Suppressor macrophage (primary cell): Measurements from ENCODE around the gene GRM3.

Source experiments
- DNase-seq, 4 experiments: peaks; one replicate each; pipeline ENCODE4 v3.0.0-alpha.2; 2020 to 2022

GRM3 gene

DNA sequence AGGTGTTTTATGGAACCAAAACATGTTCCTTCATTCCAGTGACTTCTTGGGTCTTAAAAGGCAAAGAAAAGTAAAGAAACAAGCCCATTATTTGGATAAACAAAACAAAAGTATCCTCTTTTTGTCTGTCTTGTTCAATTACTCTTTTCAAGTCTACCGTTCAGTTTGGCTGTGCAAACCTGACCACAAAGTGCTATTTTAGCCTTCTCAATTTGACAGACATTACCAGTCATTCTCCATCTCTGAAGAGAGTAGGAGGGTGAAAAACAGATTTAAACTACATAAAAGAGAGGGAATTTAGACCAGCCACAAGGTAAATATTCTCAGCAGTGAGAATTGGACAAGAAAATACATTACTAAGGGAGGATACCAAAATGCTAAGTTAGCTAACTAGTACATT, 145.2 kb downstream of the GRM3 start:
- no peak for DNase-seq

DNA sequence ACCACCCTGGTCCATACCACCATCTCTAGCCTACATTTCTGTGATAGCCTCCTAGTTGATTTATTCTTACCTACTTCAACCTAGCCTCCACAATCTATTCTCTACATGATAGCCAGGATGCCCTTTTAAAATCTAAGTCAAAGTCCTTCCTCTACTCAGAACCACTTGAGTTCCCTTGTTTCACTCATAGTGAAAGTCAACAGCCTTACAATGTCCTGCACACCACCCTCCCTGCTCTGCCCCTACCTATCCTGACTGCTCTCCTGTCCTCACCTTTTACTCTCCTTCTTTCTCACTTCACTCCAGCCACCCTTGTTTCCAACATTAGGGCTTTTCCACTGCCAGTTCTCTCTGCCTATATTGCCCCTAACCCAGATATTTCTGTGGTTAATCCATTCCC, 146.7 kb downstream of the GRM3 start:
- no peak for DNase-seq

DNA sequence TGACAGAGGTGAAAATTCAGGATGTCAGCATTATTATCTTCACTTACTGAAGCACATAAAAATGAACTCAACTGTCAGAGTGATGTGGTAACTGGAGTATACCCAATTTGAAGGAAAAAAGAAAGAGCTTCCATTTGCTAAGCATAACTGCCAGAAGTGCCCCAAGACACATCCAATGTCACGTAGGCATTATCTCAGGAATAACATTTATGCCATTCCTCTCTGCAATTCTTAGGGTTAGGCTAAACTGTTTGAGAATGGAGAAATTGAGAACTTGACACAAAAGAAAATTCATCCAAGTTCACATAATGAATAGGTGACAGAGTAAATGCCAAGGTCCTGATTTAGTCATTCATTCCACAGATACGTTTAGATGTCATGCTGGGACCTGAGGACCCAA, 148.6 kb downstream of the GRM3 start:
- DNase-seq: no peak

DNA sequence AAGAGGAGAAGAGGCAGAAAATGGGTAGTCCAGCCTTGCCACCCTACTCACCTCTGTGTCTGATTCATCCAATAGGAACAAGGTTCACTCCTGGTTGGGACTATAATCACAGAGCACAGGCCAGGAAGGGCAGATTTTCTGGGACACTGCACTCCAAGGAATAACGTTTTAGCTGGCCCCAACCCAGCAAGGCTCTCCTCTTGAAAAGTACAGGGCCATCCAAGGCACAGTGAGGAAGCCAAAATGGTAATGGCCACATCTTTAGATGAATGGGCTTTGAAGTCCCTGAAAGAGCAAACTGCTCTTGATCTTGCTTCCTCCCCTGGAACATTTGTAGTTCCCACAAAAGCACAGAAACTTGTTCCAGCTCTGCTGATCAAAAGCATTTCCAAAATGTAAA, 149.4 kb downstream of the GRM3 start:
- DNase-seq: no peak

DNA sequence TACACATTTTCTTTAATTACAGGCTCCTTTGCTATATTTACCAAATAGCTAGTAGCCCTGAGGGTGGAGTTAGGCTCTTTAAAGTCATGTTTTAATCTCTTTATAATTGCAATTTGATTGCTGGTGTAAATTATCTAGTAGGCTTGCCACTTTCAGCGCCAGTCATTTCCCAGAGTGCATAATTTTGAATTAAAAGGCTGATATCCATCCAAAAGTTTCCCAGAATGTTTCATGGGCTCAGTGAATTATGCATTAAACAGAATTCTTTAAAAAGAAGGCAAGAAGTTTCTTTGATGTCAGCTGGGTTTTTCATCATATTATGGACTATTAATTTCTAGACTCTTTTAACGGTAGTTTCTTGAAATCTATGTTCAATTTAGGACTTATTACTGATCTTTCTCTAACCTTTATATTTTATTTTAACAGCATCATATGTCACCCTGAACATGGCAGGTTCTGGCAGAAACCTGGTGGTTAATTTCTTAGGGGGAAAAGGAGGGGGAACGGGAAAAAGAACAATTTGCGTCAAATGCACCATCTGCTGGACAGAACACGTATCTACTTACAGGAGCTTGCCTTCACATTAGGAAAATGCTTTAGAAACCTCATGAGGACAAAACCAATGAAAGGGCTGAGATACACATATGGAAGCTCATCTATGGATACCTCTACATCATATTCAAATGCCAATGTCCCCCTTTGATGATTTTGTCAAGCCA, 171.1 kb downstream of the GRM3 start:
- peak in 2 of 4 experiments; percentile 3 to 7 for DNase-seq

DNA sequence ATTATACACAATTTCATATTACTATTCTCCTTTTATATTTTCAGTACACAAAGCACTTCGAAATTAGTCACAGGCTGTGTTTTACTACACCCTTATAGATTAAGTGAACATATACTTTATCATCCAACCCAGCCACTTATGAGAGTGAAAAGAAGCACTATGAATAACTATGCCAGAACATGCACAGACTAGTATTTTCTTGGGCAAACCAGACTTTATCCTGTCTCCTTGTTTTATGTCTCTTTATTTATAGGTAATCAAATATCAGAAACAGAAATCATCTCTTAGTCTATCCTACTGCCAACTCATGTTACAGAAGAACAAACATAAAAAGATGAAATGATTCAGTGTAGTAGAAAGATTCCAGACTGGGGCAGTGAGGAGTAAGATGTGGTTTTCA, 171.8 kb downstream of the GRM3 start:
- no peak for DNase-seq

DNA sequence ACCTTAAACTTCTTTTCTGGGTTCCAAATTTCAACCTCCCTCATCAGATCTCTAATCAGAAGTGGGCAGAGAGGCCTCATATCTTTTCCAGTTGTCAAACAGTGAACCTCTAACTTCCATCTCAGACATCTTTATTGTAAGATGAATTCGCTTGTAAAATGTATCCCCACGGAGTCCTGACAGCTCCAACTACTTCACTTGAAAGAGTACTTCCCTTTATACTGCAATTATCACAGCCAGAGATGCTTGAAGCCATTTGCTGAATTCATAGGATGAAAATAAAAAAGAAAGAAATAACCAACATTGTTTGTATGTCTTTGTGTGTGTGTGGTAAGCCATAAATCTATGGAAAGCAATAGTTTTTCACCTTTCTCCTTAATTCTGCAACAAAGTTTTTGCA, 175.2 kb downstream of the GRM3 start:
- no peak for DNase-seq

DNA sequence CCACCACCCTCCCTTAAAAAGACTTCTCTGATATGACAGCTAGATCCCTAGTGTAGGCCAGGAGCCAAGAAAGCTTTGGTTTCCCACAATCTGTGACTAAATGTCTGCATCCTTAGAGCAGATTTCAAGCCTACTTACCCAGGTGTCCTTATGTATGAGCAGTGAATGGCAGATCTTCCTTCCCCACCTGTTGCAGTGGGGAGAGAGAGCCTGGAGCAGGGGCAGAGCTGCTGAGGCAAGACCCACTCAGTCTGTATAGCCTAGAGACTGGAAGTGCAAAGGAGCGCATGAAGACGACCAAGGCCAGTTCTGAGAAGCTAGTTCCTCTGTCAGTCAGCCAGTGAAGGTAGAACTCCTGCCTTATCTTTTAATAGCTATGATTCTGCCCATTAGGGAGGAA, 180.1 kb downstream of the GRM3 start:
- DNase-seq: no peak

DNA sequence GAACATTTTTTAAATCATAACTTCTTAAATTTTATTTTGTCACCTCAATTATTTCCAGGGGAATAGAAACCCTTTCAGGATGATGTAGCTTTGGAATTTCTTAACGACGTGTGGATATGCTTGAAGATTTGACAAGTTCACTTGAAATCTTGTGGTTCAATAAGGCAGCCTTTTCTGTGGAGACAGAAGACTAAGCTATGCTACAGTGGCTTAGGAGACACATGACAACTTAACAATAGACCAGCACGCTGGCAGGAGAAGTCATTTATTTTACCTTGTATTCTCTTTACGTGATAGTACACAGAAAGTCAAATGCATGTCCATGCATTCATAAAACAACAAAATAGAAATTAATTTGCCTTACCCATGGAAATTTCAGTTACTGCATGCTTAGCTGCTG, 181.6 kb downstream of the GRM3 start:
- no peak for DNase-seq

DNA sequence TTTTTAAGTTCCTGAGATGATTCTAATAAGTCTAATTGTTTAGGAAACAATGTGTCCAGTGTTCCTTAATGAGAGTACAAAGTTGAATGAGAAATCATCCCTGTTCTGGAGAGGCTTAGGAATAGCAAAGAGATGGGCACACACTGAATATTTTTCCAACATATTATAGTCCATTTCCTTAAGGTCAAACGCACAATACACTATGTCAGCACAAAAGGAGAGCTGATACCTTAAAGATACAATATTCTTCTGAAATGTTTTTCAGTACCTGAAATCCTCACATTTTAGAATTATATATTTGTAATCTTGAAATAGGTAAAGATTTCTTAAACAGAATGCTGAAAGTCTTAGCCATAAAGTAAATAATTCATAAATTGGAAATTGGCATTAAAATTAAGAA, 183.2 kb downstream of the GRM3 start:
- DNase-seq: no peak

DNA sequence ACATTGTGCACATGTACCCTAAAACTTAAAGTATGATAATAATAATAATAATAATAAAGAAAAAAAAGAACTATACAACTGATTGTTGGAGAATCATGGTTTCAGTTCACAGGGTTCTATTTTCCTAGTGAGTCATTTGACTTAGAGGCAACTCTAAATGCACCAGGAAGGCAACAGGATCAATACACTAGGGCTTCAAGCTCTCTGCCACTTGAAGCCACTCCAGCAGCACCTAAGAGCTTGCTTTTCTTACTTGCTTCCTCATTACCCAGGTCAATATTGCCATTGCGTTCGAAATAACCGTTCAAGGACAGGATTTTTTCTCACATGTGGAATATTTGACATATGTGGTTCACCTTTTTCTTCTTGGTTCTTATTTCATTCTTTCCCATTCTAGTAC, 189.7 kb downstream of the GRM3 start:
- no peak for DNase-seq

DNA sequence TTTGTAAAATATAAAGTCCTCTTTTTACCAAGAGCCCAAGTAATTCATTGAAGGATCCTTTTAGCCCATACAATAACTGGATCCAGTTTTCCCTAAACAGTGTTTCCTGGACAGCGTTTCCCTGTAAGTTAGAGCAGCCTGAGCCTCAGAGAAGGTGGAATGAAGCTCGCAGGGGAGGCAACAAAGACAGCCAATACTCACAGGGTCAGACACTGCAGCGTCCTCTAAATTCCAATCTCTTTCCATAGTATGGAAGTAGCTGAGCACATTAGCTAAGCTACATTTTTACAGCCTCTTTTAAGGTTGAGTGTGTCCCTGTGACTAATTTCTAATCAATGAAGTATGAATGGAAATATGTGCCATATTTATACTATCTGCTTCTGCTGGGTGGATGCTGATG, 193.5 kb downstream of the GRM3 start:
- no peak for DNase-seq

DNA sequence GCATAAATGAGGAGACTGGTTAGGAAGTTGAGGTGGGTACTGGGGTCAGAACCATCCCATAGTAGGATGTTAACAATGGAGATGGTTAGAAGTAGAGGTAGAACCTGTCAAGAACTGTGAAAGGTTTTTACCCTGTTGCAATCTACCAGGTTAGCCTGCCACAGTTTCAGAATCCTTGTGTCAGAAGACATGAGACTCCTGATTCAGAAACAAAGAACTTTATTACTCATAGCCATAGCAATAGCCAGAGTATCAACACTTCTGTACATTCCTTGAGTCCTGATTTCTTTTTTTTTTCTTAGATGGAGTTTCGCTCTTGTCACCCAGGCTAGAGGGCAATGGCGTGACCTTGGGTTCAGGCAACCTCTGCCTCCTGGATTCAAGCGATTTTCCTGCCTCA, 200.9 kb downstream of the GRM3 start:
- no peak for DNase-seq

DNA sequence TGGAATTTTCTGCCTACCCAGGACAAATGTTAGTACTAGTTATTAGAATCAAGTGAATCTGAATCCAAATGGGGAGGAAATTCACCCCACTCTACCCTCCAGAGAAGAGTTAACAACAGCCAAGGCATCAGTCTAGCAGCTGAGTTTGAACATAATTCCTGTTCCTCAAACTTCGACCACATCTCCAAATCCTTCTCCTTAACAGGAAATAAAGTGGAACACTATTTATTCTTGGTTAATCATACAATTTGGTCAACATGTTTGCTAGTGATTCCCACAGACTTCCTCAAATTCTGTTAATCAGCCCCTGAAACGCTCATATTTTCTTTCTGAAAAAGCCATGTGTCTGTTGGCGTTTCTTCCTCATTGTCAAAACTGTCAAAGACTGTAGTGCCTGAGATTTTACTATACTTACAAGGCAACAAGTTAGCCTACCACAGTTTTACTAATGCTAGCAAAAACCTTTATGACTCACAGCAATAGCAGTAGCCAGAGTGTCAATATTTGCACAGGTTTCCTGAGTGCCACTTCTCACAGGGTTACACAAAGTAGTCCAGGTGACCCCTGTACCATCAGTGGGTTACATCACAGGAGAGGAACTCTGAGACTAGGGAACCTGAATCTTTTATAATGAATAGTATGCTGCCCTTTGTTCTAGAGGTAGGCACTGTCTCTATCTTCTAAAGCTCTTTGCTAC, 202.9 kb downstream of the GRM3 start:
- DNase-seq: peak in 2 of 4 experiments; percentile 1 to 2

DNA sequence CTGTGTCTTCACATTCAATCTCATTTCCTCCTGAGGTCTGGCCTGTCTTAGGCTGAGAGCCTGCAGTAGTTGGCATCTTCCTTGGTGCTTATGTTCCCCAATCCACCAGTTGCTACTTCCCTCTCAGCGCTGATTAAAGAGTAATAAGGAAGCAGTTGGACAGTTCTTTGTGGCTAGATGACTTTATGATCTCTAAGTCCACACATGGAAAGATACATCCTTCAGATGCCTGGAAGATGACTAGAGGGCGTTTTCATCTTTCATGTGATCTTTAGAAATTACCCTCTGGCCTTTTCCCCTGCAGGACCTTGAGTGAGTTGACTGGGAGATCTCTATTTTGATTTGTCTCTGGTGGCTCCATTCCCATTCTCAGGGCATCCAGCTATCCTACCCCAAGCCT, 204.5 kb downstream of the GRM3 start:
- peak in 2 of 4 experiments; percentile 3 to 15 for DNase-seq

DNA sequence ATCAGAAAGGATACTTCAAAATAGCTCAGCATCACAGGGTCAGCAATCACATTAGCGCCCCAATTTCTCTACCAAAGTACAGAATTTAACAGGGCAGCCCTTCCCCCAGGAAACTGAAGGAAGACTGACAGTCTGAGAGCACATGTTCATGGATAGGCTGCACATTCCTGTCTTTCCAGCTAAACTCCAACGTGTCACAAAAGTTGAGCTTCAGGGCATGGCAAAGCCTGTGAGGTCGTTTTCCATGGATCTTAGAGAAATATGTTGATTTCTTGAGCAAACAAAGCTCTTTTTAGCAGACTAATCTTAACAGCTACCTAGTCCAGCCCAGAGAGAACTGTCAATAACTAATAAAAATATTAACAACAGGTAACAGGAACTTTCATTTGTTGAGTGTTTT, 207.9 kb downstream of the GRM3 start:
- DNase-seq: no peak

DNA sequence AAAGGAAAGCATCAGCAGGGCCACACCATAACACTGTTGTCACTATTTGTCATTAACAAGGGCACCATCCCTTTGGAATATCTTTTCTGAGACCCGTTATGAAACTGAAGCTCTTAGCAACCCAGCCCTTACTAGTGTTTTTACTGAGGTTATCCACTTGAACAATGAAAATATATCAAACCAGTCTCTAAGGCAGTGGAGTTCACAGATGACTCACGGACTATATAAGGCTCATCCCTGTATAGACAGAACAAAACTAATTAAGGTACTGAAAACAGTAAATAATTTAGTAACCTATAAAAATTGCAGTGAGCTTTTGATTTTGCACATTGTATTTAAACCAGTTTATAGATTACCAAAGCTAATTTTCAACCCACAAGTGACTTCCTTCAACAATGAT, 219.7 kb downstream of the GRM3 start:
- no peak for DNase-seq

DNA sequence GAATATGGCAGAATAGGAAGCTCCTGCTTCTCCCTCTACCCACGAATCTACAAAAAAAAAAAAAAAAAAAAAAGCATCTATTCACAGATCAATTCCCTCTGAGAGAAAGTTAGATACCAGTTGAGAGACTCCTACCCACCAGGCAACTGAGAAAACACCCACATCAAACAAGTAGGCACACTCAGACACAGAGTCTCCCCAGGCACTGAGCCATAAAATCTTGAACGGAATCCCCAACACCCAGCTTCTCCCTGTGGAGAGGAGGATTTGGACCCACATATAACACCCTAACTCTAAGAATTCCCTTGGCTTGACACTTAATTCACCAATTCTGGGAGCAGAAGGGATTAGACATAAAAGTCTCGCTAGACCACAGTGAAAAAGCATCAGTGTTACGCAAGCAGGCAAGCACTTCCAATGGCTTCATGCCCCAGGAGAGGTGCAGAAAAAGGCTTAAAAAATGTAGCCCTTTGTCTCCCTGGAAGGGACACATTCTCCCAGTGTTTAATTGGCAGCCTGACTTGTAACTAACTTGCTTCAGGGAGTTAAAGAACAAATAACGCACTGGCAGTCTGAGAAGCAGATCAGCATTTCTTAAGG, 223.6 kb downstream of the GRM3 start:
- DNase-seq: no peak

DNA sequence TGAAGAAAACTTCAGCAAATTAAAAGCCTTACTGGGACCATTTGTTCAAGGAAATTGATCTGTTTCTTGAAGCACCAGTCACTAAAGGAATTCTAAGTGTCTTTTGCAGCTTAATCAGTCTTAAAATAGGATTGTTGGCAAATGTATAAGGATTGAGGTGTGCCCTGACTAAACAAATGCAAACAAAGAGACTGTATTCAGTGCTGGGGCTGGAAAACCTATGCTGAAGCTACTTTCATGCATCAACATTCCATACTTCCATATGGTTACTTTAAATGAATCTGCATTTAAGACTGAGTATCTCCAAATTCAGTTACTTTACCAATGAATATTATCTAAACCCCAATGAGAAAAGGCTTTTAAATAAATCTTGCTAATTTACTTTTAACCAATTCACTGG, 232.4 kb downstream of the GRM3 start:
- no peak for DNase-seq

DNA sequence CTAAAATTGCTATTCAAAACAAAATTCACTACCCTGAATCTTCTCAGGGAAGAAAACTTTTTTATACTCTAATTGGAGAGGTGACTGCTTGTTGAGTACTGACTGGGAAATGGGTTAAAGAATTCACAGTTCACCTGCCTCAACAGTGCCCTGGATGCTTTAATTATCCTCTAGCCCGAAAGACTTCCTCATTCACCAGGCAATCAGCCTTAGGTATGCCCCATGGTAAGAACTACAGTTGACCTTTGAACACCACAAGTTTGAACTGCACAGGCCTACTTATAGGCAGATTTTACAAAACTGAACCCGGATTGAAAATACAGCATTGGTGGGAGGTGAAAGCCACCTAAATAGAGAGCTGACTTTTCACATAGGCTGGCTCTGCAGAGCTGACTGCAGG, 240.4 kb downstream of the GRM3 start:
- DNase-seq: no peak

DNA sequence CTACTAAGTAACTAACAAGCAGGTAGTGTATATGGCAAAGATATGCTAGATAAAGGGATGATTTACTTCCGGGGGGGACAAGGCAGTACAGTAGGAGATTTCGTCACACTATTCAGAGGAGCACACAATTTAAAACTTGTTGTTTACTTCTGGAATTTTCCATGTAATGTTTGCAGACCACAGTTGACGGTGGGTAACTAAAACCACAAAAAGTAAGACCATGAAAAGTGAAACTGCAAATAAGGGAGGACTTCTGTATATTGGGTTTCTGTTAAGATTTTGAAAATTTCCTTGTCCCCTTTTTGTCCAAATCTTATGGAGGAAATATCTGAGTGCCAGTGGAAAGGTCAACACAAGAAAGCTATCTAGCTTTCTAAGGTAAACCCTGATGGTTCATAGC, 245.8 kb downstream of the GRM3 start:
- no peak for DNase-seq

DNA sequence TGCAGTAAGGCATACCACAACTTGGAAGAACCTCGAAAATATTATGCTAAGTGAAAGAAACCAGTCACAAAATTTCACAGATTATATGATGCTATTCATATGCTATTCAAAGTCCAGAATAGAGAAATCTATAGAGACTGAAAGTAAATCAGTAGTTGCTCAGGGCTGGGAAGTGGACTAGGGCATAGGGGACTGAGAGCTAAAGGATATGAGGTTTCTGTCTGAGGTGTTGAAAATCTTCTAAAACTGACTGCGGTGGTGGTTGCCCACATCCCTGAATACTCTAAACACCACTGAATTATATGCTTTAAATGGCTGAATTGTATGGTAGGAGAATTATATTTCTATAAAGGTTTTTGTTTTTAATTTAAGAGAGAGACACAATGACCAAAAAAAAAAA, 254.5 kb downstream of the GRM3 start:
- no peak for DNase-seq

DNA sequence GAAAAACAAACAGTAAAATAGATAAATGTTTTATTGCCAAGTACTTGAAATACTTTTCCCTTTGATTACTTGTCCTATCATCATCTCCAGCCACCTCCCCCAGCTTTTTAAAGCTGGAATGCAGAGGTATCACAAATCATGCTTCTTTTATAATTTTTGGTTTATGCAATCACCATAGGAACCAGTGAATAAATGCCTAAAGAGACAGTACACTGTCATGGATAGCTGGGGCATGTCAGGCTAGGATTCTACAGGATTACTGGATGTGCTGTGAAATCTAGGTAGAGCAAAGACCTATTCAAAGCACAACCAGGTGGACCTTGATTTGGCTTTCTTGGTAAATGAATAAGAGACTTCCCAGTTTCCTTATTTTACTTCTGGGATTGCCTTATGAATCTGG, 257.2 kb downstream of the GRM3 start:
- DNase-seq: no peak
